A549 treated with Mapracorat at 1 μM for 4 hours (cell line): ENCODE results near the gene SQOR. TPM values are rescaled to one million over a fixed set of nuclear protein-coding genes. Genes with fewer than 3 reads are reported as not detected.

Experiments
- total RNA-seq: library from RNA; stranded (reverse); fragments of 200-300 nt; extraction: Qiagen RNA extraction; gene quantifications from 5 replicates; pipeline ENCODE4 v1.2.3, GENCODE V29; 2022

The SQOR gene
- total RNA-seq, result 76.9 to 80.4 TPM (median 79.4 TPM) in 5 replicates

DNA sequence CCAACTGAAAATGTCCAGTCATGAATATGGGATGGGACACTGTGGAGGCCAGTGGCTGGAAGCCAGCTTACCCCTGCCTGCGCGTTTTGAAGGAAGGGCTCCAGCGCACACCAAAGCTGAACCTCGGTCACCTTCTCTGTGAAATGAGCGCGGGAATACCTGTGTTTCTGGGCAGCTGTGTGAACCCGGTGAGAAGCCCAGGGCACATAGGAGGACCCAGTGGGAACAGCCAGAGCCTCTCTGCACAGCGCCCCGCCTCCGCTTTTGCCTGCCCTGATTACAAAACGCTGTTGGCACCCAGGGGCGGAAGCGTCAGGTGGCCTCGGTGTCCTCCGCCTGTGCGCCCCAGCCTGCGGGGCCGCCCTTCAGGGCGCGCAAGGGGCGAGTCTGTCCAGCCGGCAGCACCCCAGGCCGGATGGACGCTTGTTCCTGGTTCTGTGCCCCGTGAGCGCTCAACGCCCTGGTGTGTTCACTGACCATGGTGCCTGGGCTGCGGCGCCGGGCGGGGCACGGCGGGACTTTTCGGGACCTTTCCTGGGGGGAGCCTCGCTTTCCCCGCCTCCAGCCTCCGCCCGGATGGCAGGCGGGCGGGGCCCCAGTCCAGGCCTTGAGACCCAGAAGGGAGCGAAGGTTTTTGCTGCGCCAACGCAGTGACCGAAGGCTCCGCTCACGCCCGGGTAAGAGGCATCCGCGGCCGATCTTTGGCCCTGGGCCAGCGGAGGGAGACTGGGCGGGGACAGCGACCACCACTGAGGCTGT is at the start of gene SQOR:
SQOR (plus strand) TSS at position 598 of the 759 bp plus-strand sequence. CDS start 23,895 bp downstream, outside the sequence.

DNA sequence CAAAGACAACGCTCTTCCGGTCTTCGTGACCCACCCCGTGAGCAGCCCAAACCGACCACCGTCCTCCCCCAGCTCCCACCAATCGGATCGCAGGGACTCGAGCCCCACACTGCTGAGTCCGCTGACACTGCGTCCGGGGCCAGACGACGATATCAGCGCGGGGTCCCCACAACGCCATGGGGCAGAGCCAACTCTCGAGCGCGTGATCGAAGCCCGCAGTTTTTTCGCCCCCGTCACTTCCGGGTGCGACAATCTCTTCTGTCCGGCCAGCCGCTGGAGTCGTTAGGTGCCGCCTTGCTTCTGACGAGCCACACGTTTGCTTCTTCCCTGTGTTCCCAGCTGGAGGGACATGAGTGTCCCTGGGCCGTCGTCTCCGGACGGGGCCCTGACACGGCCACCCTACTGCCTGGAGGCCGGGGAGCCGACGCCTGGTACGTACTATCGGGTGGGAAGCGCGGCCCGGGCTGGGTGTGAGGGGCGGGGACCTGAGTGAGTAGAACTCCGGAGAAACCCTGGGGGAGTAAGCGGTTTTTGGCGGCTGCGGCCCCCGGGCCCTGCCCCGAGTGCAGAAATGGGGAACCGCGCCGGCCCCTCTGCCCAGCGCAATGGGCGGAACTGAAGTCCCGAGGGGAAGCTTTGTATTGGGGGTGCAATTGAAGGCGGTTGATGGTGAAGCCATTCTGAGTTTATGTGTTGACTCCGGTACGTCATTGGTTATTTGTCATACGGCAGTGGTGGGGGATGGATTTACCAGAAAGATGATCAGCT is 47.5 kb upstream of the SQOR start, which contains the start of gene BLOC1S6:
BLOC1S6 (plus strand) TSS at position 285 of the 768 bp plus-strand sequence; CDS start at position 350, 65 bp downstream.

Other genes starting within 250 kb of the SQOR start
- 1.4 to 2.0 TPM (median 1.8 TPM) in 5 replicates for gene SLC30A4, start 112.3 kb upstream of the SQOR start, total RNA-seq
- gene BLOC1S6, start 47.6 kb upstream of the SQOR start, total RNA-seq, result 15.1 to 21.0 TPM (median 20.0 TPM) in 5 replicates